Mammary epithelial cell (primary cell): ENCODE data around the gene AKT2.

ENCODE experiments used
- CTCF ChIP-seq, 2 donors: IDR thresholded peaks in 1 of 2; conservative IDR thresholded peaks in 1 of 2; 2 replicates each; pipeline ENCODE4 v1.5.1; 2011 to 2012; ENCODE audit warnings: inconsistent platforms in 2 of 2, low read length in 2 of 2, mild to moderate bottlenecking in 2 of 2, control low read depth in 1 of 2, low read depth in 1 of 2; ENCODE audit not compliant: insufficient read depth in 1 of 2; ENCODE audit errors: extremely low read depth in 1 of 2
- EZH2 ChIP-seq: IDR thresholded peaks from 2 replicates; pipeline ENCODE4 v1.6.1; 2012; ENCODE audit warnings: low read length, inconsistent platforms, borderline replicate concordance

- no peak for TF ChIP-seq EZH2
- TF ChIP-seq CTCF (conservative IDR thresholded peaks at IDR 0.05 in 1 of 2, IDR thresholded peaks at IDR 0.05 in 1 of 2; ENCODE audit: extremely low read depth in 1 of 2, insufficient read depth in 1 of 2, low read depth in 1 of 2, low read length in 2 of 2): no peak
Measured at GRCh38 chr19:40332669-40333068, 47.5 kb upstream of the AKT2 start.
